ENCODE data around the gene RBBP8. TPM values are rescaled to one million over a fixed set of nuclear protein-coding genes. Genes with fewer than 3 reads are reported as not detected.

RBBP8 gene
- total and polyA plus RNA-seq, 4 donors: 6.5 to 9.8 (median 7.4) TPM

DNA sequence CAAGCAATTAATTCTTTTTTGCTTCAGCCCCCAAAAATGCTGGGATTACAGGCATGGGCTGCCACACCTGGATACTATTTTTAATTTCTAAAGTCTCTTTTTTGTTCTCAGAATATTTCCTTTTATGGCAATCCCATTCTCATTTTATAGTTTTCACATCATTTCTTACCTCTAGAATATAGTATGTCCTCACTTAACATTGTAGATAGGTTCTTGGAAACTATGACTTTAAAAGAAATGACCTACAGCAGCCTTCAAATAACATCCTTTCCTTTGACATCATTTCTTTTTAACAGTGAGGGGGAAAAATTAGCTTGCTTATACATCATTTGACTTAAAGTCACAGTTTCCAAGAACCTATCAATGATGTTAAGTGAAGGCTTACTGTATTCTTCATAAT lies 31.6 kb downstream of the RBBP8 start:
- TF ChIP-seq FOXA2 (IDR thresholded peaks at IDR 0.05): no peak
- TF ChIP-seq YY1 (IDR thresholded peaks at IDR 0.05): no peak
- TF ChIP-seq, protein P1, sequence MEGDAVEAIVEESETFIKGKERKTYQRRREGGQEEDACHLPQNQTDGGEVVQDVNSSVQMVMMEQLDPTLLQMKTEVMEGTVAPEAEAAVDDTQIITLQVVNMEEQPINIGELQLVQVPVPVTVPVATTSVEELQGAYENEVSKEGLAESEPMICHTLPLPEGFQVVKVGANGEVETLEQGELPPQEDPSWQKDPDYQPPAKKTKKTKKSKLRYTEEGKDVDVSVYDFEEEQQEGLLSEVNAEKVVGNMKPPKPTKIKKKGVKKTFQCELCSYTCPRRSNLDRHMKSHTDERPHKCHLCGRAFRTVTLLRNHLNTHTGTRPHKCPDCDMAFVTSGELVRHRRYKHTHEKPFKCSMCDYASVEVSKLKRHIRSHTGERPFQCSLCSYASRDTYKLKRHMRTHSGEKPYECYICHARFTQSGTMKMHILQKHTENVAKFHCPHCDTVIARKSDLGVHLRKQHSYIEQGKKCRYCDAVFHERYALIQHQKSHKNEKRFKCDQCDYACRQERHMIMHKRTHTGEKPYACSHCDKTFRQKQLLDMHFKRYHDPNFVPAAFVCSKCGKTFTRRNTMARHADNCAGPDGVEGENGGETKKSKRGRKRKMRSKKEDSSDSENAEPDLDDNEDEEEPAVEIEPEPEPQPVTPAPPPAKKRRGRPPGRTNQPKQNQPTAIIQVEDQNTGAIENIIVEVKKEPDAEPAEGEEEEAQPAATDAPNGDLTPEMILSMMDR (IDR thresholded peaks at IDR 0.05; ENCODE audit: low read depth, low read length, missing input control): no peak
- TF ChIP-seq RXRA (IDR thresholded peaks at IDR 0.05): no peak
- no peak for TF ChIP-seq SP1 (IDR thresholded peaks at IDR 0.05)
- TF ChIP-seq TAF1 (conservative IDR thresholded peaks at IDR 0.05): no peak
- Histone ChIP-seq H3K9me3 (ENCODE audit: control insufficient read depth in 4 of 4, low read length in 3 of 4) (no peaks in the 10 kb centered on the region), H3K27me3 (ENCODE audit: control insufficient read depth in 4 of 4, insufficient read depth in 4 of 4, low read length in 3 of 4) (no peaks in the 10 kb centered on the region), H3K4me1 (ENCODE audit: control insufficient read depth in 4 of 4, insufficient read depth in 4 of 4, low read length in 3 of 4) (no peaks in the 10 kb centered on the region), H3K4me3 (ENCODE audit: low read depth in 1 of 3, low read length in 3 of 3) (no peak overlapping the region), H3K9ac (ENCODE audit: low read depth in 1 of 2, low read length in 2 of 2) (no peak overlapping the region), H3K36me3 (ENCODE audit: control insufficient read depth in 4 of 4, insufficient read depth in 3 of 4, low read depth in 1 of 4, low read length in 3 of 4) (no peaks in the 10 kb centered on the region), H3K27ac (ENCODE audit: low read depth in 1 of 2, low read length in 2 of 2) (no peak overlapping the region)
- no peak for DNase-seq (ENCODE audit: low spot score)

DNA sequence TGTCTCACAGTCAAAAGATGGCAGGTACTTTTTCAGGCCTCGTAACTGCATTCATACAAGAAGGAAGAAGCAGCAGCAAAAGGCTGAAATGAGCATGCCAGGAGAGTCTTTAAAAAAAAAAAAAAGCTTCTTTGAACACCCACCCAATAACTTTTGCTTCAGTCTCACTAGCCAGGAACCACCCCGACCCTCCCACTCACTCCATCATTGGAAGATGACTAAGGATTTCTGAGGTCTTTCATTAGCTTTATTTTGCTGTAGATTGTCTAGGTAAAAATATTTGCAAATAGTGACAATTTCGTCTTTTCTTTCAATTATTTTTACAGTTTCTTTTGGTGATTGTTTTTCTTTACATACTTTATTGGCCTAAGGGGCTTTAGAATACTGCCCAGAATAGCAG lies 37.9 kb downstream of the RBBP8 start:
- Histone ChIP-seq H3K4me1 (ENCODE audit: control insufficient read depth in 4 of 4, insufficient read depth in 4 of 4, low read length in 3 of 4) (peaks cover 2 to 6% (median 6%) of the 10 kb centered on the region in 4 donors), H3K36me3 (ENCODE audit: control insufficient read depth in 4 of 4, insufficient read depth in 3 of 4, low read depth in 1 of 4, low read length in 3 of 4) (no peaks in the 10 kb centered on the region), H3K27me3 (ENCODE audit: control insufficient read depth in 4 of 4, insufficient read depth in 4 of 4, low read length in 3 of 4) (no peaks in the 10 kb centered on the region), H3K4me3 (ENCODE audit: low read depth in 1 of 3, low read length in 3 of 3) (no peak overlapping the region), H3K27ac (ENCODE audit: low read depth in 1 of 2, low read length in 2 of 2) (no peak overlapping the region), H3K9me3 (ENCODE audit: control insufficient read depth in 4 of 4, low read length in 3 of 4) (no peaks in the 10 kb centered on the region), H3K9ac (ENCODE audit: low read depth in 1 of 2, low read length in 2 of 2) (no peak overlapping the region)
- TF ChIP-seq HNF4A (conservative IDR thresholded peaks at IDR 0.05) (no peak), TAF1 (conservative IDR thresholded peaks at IDR 0.05) (no peak), HNF4G (IDR thresholded peaks at IDR 0.05) (no peak), SP1 (IDR thresholded peaks at IDR 0.05) (no peak), FOXA2 (IDR thresholded peaks at IDR 0.05) (no peak), NR2F2 (IDR thresholded peaks at IDR 0.05) (no peak), FOXA1 (IDR thresholded peaks at IDR 0.05) (no peak), RAD21 (IDR thresholded peaks at IDR 0.05) (no peak), JUND (IDR thresholded peaks at IDR 0.05) (no peak)
- TF ChIP-seq, protein P2, sequence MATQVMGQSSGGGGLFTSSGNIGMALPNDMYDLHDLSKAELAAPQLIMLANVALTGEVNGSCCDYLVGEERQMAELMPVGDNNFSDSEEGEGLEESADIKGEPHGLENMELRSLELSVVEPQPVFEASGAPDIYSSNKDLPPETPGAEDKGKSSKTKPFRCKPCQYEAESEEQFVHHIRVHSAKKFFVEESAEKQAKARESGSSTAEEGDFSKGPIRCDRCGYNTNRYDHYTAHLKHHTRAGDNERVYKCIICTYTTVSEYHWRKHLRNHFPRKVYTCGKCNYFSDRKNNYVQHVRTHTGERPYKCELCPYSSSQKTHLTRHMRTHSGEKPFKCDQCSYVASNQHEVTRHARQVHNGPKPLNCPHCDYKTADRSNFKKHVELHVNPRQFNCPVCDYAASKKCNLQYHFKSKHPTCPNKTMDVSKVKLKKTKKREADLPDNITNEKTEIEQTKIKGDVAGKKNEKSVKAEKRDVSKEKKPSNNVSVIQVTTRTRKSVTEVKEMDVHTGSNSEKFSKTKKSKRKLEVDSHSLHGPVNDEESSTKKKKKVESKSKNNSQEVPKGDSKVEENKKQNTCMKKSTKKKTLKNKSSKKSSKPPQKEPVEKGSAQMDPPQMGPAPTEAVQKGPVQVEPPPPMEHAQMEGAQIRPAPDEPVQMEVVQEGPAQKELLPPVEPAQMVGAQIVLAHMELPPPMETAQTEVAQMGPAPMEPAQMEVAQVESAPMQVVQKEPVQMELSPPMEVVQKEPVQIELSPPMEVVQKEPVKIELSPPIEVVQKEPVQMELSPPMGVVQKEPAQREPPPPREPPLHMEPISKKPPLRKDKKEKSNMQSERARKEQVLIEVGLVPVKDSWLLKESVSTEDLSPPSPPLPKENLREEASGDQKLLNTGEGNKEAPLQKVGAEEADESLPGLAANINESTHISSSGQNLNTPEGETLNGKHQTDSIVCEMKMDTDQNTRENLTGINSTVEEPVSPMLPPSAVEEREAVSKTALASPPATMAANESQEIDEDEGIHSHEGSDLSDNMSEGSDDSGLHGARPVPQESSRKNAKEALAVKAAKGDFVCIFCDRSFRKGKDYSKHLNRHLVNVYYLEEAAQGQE (IDR thresholded peaks at IDR 0.05): no peak
- TF ChIP-seq, protein P3, sequence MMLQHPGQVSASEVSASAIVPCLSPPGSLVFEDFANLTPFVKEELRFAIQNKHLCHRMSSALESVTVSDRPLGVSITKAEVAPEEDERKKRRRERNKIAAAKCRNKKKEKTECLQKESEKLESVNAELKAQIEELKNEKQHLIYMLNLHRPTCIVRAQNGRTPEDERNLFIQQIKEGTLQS (IDR thresholded peaks at IDR 0.05): no peak
- WGBS: 92% methylated on average over 3 of the region's 3 CpGs
- no peak for DNase-seq (ENCODE audit: low spot score)

DNA sequence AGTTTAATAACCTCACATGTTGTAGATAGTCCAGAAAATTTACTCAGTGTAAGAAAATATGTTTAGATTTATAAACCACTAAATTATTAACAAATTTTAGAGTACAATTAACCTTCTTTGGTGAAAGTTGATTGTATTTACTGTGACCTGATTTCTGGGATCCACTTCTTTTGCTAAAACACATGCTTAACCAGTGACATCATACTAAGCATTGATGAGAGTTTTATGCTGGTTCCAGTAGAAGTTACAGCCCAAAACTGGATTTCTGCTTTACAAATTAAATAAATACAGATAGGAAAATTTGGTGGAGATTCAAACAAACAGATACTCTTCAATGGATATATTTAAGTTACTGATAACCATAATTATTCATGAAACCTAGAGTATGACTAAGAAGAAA lies 40.9 kb downstream of the RBBP8 start:
- Histone ChIP-seq H3K4me1 (ENCODE audit: control insufficient read depth in 4 of 4, insufficient read depth in 4 of 4, low read length in 3 of 4) (peaks cover 4 to 6% (median 6%) of the 10 kb centered on the region in 4 donors), H3K27ac (ENCODE audit: low read depth in 1 of 2, low read length in 2 of 2) (peak overlapping the region in 1 of 2 donors; percentile 34), H3K4me3 (ENCODE audit: low read depth in 1 of 3, low read length in 3 of 3) (no peak overlapping the region), H3K36me3 (ENCODE audit: control insufficient read depth in 4 of 4, insufficient read depth in 3 of 4, low read depth in 1 of 4, low read length in 3 of 4) (no peaks in the 10 kb centered on the region), H3K27me3 (ENCODE audit: control insufficient read depth in 4 of 4, insufficient read depth in 4 of 4, low read length in 3 of 4) (no peaks in the 10 kb centered on the region), H3K9me3 (ENCODE audit: control insufficient read depth in 4 of 4, low read length in 3 of 4) (no peaks in the 10 kb centered on the region), H3K9ac (ENCODE audit: low read depth in 1 of 2, low read length in 2 of 2) (no peak overlapping the region)
- TF ChIP-seq GABPA (IDR thresholded peaks at IDR 0.05 in 1 of 2, conservative IDR thresholded peaks at IDR 0.05 in 1 of 2): no peak
- TF ChIP-seq YY1 (IDR thresholded peaks at IDR 0.05): no peak
- no peak for TF ChIP-seq JUND (IDR thresholded peaks at IDR 0.05)
- TF ChIP-seq TAF1 (conservative IDR thresholded peaks at IDR 0.05): no peak
- TF ChIP-seq, protein P4, sequence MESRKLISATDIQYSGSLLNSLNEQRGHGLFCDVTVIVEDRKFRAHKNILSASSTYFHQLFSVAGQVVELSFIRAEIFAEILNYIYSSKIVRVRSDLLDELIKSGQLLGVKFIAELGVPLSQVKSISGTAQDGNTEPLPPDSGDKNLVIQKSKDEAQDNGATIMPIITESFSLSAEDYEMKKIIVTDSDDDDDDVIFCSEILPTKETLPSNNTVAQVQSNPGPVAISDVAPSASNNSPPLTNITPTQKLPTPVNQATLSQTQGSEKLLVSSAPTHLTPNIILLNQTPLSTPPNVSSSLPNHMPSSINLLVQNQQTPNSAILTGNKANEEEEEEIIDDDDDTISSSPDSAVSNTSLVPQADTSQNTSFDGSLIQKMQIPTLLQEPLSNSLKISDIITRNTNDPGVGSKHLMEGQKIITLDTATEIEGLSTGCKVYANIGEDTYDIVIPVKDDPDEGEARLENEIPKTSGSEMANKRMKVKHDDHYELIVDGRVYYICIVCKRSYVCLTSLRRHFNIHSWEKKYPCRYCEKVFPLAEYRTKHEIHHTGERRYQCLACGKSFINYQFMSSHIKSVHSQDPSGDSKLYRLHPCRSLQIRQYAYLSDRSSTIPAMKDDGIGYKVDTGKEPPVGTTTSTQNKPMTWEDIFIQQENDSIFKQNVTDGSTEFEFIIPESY (IDR thresholded peaks at IDR 0.05): no peak
- no peak for TF ChIP-seq SP1 (IDR thresholded peaks at IDR 0.05)
- no peak for TF ChIP-seq RAD21 (IDR thresholded peaks at IDR 0.05)
- DNase-seq (ENCODE audit: low spot score): no peak

Measured in liver (tissue), 9 donors.